ENCODE results near the gene PNPLA7.

DNA sequence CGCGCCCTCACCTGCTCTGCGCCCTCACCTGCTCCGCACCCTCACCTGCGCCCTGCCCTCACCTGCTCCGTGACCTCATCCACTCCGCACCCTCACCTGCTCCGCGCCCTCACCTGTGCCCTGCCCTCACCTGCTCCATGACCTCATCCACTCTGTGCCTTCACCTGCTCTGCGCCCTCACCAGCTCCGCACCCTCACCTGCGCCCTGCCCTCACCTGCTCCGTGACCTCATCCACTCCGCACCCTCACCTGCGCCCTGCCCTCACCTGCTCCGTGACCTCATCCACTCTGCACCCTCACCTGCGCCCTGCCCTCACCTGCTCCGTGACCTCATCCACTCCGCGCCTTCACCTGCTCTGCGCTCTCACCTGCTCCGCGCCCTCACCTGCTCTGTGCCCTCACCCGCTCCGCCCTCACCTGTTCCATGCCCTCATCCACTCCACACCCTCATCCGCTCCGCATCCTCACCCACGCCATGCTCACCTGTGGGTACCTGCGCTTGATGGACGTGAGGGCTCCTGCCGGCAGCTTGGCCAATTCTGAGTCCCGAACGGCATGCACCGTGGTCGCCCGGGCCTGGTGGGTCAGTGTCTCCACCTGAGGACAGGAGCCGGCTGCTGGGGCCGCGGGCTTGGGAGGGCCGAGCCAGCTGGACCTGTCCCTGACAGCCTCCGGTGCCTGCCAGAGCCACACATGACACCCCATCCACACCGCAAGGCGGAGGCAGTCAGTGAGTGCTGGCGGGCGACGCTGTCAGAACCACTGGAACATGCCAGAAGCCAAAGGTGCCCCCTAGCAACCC is 55.5 kb downstream of the PNPLA7 start:
- TF ChIP-seq, protein P1, sequence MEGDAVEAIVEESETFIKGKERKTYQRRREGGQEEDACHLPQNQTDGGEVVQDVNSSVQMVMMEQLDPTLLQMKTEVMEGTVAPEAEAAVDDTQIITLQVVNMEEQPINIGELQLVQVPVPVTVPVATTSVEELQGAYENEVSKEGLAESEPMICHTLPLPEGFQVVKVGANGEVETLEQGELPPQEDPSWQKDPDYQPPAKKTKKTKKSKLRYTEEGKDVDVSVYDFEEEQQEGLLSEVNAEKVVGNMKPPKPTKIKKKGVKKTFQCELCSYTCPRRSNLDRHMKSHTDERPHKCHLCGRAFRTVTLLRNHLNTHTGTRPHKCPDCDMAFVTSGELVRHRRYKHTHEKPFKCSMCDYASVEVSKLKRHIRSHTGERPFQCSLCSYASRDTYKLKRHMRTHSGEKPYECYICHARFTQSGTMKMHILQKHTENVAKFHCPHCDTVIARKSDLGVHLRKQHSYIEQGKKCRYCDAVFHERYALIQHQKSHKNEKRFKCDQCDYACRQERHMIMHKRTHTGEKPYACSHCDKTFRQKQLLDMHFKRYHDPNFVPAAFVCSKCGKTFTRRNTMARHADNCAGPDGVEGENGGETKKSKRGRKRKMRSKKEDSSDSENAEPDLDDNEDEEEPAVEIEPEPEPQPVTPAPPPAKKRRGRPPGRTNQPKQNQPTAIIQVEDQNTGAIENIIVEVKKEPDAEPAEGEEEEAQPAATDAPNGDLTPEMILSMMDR (IDR thresholded peaks at IDR 0.05) = no peak
- no peak for TF ChIP-seq EP300 (IDR thresholded peaks at IDR 0.05)

Measured in suprapubic skin (tissue), 3 donors.